BJ (cell line): ENCODE measurements around the gene CNTN2. TPM values are rescaled to one million over a fixed set of nuclear protein-coding genes. Genes with fewer than 3 reads are reported as not detected.

Experiments used
- CTCF ChIA-PET: fragments of 350-600 bp; formaldehyde crosslinking; extraction: SDS; loops from one replicate; lab custom pipeline; 2021; ENCODE audit warnings: antibody characterized with exemption, inconsistent platforms; lab: Yijun Ruan, JAX
- POLR2A ChIA-PET: fragments of 300-600 bp; sonication (Branson Sonifier 250); formaldehyde crosslinking; extraction: SDS; loops from one replicate; lab custom pipeline; 2021; ENCODE audit warnings: antibody characterized with exemption; lab: Charles Lee
- DNase-seq: peaks from one replicate; pipeline ENCODE4 v3.0.0-alpha.2; 2011; ENCODE audit warnings: low read depth
- H3K27me3 ChIP-seq: 2 replicates; pipeline ENCODE4 v1.6.0; 2011; ENCODE audit warnings: low read length; ENCODE audit not compliant: control insufficient read depth, insufficient read depth
- H3K36me3 ChIP-seq: 2 replicates; pipeline ENCODE4 v1.5.1; 2011; ENCODE audit warnings: low read length; ENCODE audit not compliant: control insufficient read depth, insufficient read depth
- H3K4me3 ChIP-seq: 2 replicates; pipeline ENCODE4 v1.5.1; 2011; ENCODE audit warnings: low read depth, mild to moderate bottlenecking, control low read depth, low read length
- CTCF ChIP-seq: IDR thresholded peaks from 2 replicates; pipeline ENCODE4 v1.5.1; 2011; ENCODE audit warnings: low read depth, mild to moderate bottlenecking, control low read depth, inconsistent platforms, low read length, moderate library complexity; ENCODE audit not compliant: insufficient read depth
- polyA plus RNA-seq: library from polyadenylated mRNA; depleted of rRNA; stranded (reverse); fragments of >200 nt; gene quantifications from 2 replicates; pipeline ENCODE4 v1.2.3, GENCODE V29; 2011

Gene CNTN2
- polyA plus RNA-seq, 1 experiment = not detected

GRCh38 chr1:205064301-205064700, 21.3 kb downstream of the CNTN2 start:
- ChIA-PET CTCF (interaction anchor here (2.2 to 4.2 kb wide), 3 partner anchors 50 to 257 kb away, joined by 10 to 116 read pairs (median 16); no protein-coding TSS in a partner anchor), POLR2A (no interaction called here)
- Histone ChIP-seq H3K36me3 (no peaks in the 10 kb centered on the region), H3K4me3 (no peak overlapping the region), H3K27me3 (no peaks in the 10 kb centered on the region; the same call in none of the 2 replicates)
- TF ChIP-seq CTCF = no peak
- no peak for DNase-seq

GRCh38 chr1:205064741-205065316, 21.8 kb downstream of the CNTN2 start:
- no peak overlapping the region for H3K4me3 ChIP-seq
- no peak for DNase-seq
- TF ChIP-seq CTCF = no peak
- no peaks in the 10 kb centered on the region for H3K36me3 ChIP-seq
- POLR2A ChIA-PET = no interaction called here
- CTCF ChIA-PET = no interaction called here
- no peaks in the 10 kb centered on the region; the same call in none of the 2 replicates for H3K27me3 ChIP-seq

GRCh38 chr1:205065666-205066065, 22.7 kb downstream of the CNTN2 start:
- no peak overlapping the region for H3K4me3 ChIP-seq
- TF ChIP-seq CTCF = no peak
- H3K36me3 ChIP-seq = no peaks in the 10 kb centered on the region
- ChIA-PET POLR2A (no interaction called here), CTCF (interaction anchor here (1.2 to 1.5 kb wide), 3 partner anchors 74 to 258 kb away, joined by 3 to 6 read pairs (median 6); no protein-coding TSS in a partner anchor)
- H3K27me3 ChIP-seq = no peaks in the 10 kb centered on the region; the same call in none of the 2 replicates
- no peak for DNase-seq

GRCh38 chr1:205066141-205066818, 23.3 kb downstream of the CNTN2 start:
- ChIA-PET POLR2A (no interaction called here), CTCF (interaction anchor here (1.2 to 1.5 kb wide), 3 partner anchors 74 to 259 kb away, joined by 3 to 6 read pairs (median 6); no protein-coding TSS in a partner anchor)
- no peak for DNase-seq
- Histone ChIP-seq H3K36me3 (no peaks in the 10 kb centered on the region), H3K4me3 (no peak overlapping the region), H3K27me3 (no peaks in the 10 kb centered on the region; the same call in none of the 2 replicates)
- TF ChIP-seq CTCF = peak; percentile 19; the same call in 1 of the 2 replicates

- H3K27me3 ChIP-seq = no peaks in the 10 kb centered on the region; the same call in none of the 2 replicates
- no peaks in the 10 kb centered on the region for H3K36me3 ChIP-seq
- TF ChIP-seq CTCF = no peak
- no peak overlapping the region for H3K4me3 ChIP-seq
- ChIA-PET POLR2A (no interaction called here), CTCF (interaction anchor here (1.5 kb wide), 1 partner anchor 78 kb away, joined by 6 read pairs; no protein-coding TSS in a partner anchor)
- DNase-seq = no peak
Measured at GRCh38 chr1:205067031-205067430, 24.0 kb downstream of the CNTN2 start.
